Measurements from ENCODE around the gene ZNF521. TPM values are rescaled to one million over a fixed set of nuclear protein-coding genes. Genes with fewer than 3 reads are reported as not detected.

The ZNF521 gene
- total RNA-seq, 2 experiments from 2014 or later, result 0.85 to 2.8 TPM

DNA sequence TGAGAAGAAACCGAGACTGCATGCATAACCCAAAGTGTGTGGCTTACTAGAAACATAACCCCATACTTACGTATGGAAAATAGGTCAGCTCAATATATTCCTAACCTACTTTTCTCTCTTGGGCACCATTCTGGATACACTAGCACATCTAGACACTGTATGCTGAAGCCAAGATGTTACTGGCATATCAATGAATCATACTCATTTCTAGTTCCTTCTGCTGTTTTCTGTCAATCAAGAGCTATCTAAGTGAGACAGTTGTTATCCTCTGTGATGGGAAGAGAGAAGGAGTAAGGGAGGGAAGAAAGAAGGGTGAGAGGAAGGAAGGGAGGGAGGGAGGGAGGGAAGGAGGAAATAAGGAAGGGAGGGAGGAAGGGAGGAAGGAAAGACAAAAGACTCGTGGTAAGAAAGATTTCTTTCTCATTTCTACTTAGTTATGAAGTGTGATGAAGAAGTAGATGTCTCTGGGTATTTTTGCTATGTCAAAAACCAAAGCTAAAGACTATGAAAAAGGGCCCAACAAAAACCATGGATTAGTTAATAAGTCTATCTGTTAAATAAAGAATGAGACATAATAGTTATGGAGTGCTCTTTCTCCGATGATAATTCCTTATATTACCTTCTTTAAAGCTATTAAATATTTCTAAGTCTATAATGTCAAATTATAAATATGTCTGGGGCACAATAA, 248.4 kb downstream of the ZNF521 start:
- Histone ChIP-seq H3K79me2 (ENCODE audit: insufficient read depth, low read depth, low read length) (no peaks in the 10 kb centered on the region), H4K20me1 (ENCODE audit: insufficient read depth, low read length) (no peaks in the 10 kb centered on the region), H3K36me3 (ENCODE audit: insufficient read depth, low read length) (no peaks in the 10 kb centered on the region), H2AFZ (ENCODE audit: low read length) (no peak overlapping the region), H3K4me1 (ENCODE audit: insufficient read depth, low read length, poor library complexity, severe bottlenecking) (peaks cover 18% of the 10 kb centered on the region), H3K9me2 (ENCODE audit: insufficient read depth, low read length) (no peaks in the 10 kb centered on the region), H3K9me3 (ENCODE audit: low read length) (no peaks in the 10 kb centered on the region), H3K27ac (ENCODE audit: low read depth, low read length, poor library complexity, severe bottlenecking) (no peak overlapping the region), H3K4me3 (ENCODE audit: low read depth, low read length, poor library complexity, severe bottlenecking) (no peak overlapping the region), H3K4me2 (ENCODE audit: low read length) (no peak overlapping the region)
- ChIA-PET POLR2A (interaction anchor here (0.6 to 1.8 kb wide), 7 partner anchors 11 to 427 kb away, joined by 3 to 7 read pairs (median 4); no protein-coding TSS in a partner anchor), CTCF (ENCODE audit: unreplicated experiment) (no interaction called here)
- no TSS peak for BruUV-seq (replicated peaks)
- intact Hi-C loops (cut with micrococcal nuclease; ENCODE audit: unreplicated experiment), result no loop called here
- DNase-seq (ENCODE audit: low spot score), result no peak
- TF ChIP-seq CTCF (conservative IDR thresholded peaks at IDR 0.05; ENCODE audit: low read length) (no peak), EZH2phosphoT487 (IDR thresholded peaks at IDR 0.05; ENCODE audit: borderline replicate concordance, low read depth, low read length) (no peak)

GRCh38 chr18:25102662-25103061, 249.3 kb downstream of the ZNF521 start:
- H3K9me2 ChIP-seq (ENCODE audit: insufficient read depth, low read length), result no peaks in the 10 kb centered on the region
- H3K36me3 ChIP-seq (ENCODE audit: insufficient read depth, low read length), result no peaks in the 10 kb centered on the region
- intact Hi-C loops (cut with micrococcal nuclease; ENCODE audit: unreplicated experiment), result no loop called here
- BruUV-seq (replicated peaks), result no TSS peak
- H3K4me3 ChIP-seq (ENCODE audit: low read depth, low read length, poor library complexity, severe bottlenecking), result no peak overlapping the region
- no peak for TF ChIP-seq EZH2phosphoT487 (IDR thresholded peaks at IDR 0.05; ENCODE audit: borderline replicate concordance, low read depth, low read length)
- no peak for TF ChIP-seq CTCF (conservative IDR thresholded peaks at IDR 0.05; ENCODE audit: low read length)
- ChIA-PET POLR2A (interaction anchor here (1.2 to 1.8 kb wide), 4 partner anchors 12 to 99 kb away, joined by 4 to 6 read pairs (median 5); no protein-coding TSS in a partner anchor), CTCF (ENCODE audit: unreplicated experiment) (no interaction called here)
- H3K27ac ChIP-seq (ENCODE audit: low read depth, low read length, poor library complexity, severe bottlenecking), result no peak overlapping the region
- H2AFZ ChIP-seq (ENCODE audit: low read length), result no peak overlapping the region
- peak overlapping the region; percentile 5; the same call in 1 of the 2 replicates for H3K4me2 ChIP-seq (ENCODE audit: low read length)
- no peaks in the 10 kb centered on the region for H3K9me3 ChIP-seq (ENCODE audit: low read length)
- H4K20me1 ChIP-seq (ENCODE audit: insufficient read depth, low read length), result no peaks in the 10 kb centered on the region
- no peak for DNase-seq (ENCODE audit: low spot score)
- no peaks in the 10 kb centered on the region for H3K79me2 ChIP-seq (ENCODE audit: insufficient read depth, low read depth, low read length)
- peaks cover 27% of the 10 kb centered on the region for H3K4me1 ChIP-seq (ENCODE audit: insufficient read depth, low read length, poor library complexity, severe bottlenecking)

DNA sequence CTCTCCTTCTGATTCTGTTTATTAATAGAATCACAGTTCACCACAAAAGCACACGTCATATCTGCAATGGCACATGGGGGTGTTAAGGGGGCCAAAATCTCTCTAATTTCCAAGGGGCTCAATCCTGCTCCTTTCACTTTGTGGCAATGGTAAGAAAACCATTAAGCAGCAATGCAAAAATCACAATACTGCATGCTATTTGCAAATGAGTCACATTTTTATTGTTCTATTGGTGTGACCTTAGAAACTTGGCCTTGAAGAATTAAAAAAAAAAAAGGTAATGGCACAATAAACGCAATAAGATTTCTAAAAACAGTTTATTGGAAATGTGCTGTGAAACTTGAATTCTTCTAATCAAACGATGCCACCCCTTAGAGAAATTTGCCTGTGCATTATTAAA, 251.5 kb downstream of the ZNF521 start:
- no peak overlapping the region for H3K27ac ChIP-seq (ENCODE audit: low read depth, low read length, poor library complexity, severe bottlenecking)
- BruUV-seq (replicated peaks), result no TSS peak
- TF ChIP-seq CTCF (conservative IDR thresholded peaks at IDR 0.05; ENCODE audit: low read length) (no peak), EZH2phosphoT487 (IDR thresholded peaks at IDR 0.05; ENCODE audit: borderline replicate concordance, low read depth, low read length) (no peak)
- no peaks in the 10 kb centered on the region for H3K9me2 ChIP-seq (ENCODE audit: insufficient read depth, low read length)
- H3K4me1 ChIP-seq (ENCODE audit: insufficient read depth, low read length, poor library complexity, severe bottlenecking), result peaks cover 33% of the 10 kb centered on the region
- POLR2A ChIA-PET, result interaction anchor here (0.6 to 0.7 kb wide), 4 partner anchors 14 to 882 kb away, joined by 3 to 6 read pairs (median 4); no protein-coding TSS in a partner anchor
- H3K4me3 ChIP-seq (ENCODE audit: low read depth, low read length, poor library complexity, severe bottlenecking), result no peak overlapping the region
- H3K79me2 ChIP-seq (ENCODE audit: insufficient read depth, low read depth, low read length), result no peaks in the 10 kb centered on the region
- no peaks in the 10 kb centered on the region for H4K20me1 ChIP-seq (ENCODE audit: insufficient read depth, low read length)
- DNase-seq (ENCODE audit: low spot score), result no peak
- no peaks in the 10 kb centered on the region for H3K36me3 ChIP-seq (ENCODE audit: insufficient read depth, low read length)
- H3K9me3 ChIP-seq (ENCODE audit: low read length), result no peaks in the 10 kb centered on the region
- no peak overlapping the region for H3K4me2 ChIP-seq (ENCODE audit: low read length)
- H2AFZ ChIP-seq (ENCODE audit: low read length), result no peak overlapping the region
- CTCF ChIA-PET (ENCODE audit: unreplicated experiment), result no interaction called here
- intact Hi-C loops (cut with micrococcal nuclease; ENCODE audit: unreplicated experiment), result no loop called here

Data from OCI-LY7 (cell line).